Neural progenitor cell (in vitro differentiated cells): ENCODE measurements around the gene CCNL1.
"Not testable (repeated sequence)": the region's sequence is repeated elsewhere in the genome, so short reads cannot be mapped to it uniquely, and the experiment has no call there.

Source experiments
- CTCF ChIP-seq: fragments of 200-600 bp; sonication (generic); IDR thresholded peaks from 2 replicates; pipeline ENCODE4 v1.5.1; 2017; ENCODE audit warnings: antibody characterized with exemption, mild to moderate bottlenecking
- EZH2 ChIP-seq: fragments of 200-600 bp; sonication (generic); IDR thresholded peaks from 2 replicates; pipeline ENCODE4 v1.6.1; 2017; ENCODE audit warnings: antibody characterized with exemption, mild to moderate bottlenecking, moderate library complexity
- EZH2phosphoT487 ChIP-seq: fragments of 200-600 bp; sonication (generic); IDR thresholded peaks from 2 replicates; pipeline ENCODE4 v1.6.1; 2017; ENCODE audit warnings: antibody characterized with exemption

- not testable (repeated sequence) for TF ChIP-seq CTCF, EZH2phosphoT487, EZH2
Observed at GRCh38 chr3:157191149-157191548, 31.2 kb upstream of the CCNL1 start.
